ENCODE results near the gene C14orf132.

C14orf132 gene

DNA sequence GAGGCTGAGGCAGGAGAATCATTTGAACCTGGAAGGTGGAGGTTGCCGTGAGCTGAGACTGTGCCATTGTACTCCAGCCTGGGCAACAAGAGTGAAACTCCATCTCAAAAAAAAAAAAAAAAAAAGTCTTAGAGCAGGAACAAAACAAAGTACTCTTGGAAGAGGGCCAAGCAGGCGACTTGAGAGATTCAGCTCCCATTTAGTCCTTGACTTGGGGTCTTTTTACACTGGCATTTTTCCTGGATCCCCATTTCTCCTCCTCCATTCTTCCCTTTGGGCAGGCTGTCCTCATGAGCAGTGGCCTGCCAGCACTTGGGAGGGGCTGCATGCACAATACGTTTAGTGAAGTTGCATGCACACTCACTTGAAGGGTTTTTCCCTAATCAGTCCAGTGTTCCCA is 72.9 kb downstream of the C14orf132 start:
- FAIRE-seq (no peak), DNase-seq (ENCODE audit: insufficient read length, low spot score) (no peak)
- TF ChIP-seq POLR2A (IDR thresholded peaks at IDR 0.05; ENCODE audit: low read depth, low read length) = no peak

DNA sequence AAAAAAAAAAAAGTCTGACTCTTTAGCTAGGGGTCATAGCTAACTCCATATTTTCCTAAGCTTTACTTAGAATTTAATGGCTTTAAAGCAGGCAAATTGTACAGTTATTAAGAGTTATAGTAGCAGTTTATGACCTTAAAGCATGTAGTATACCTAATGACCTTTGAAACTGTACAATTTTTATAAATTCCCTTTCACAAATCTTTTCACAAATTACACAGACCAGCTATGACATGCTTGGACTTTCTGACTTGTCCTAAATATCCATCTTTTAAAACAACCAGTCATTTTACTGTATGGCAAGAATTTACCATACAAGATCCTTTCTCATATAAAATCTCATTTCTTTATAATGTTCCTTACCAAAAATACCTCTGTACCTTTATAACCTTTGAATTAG is 74.8 kb downstream of the C14orf132 start:
- TF ChIP-seq POLR2A (IDR thresholded peaks at IDR 0.05; ENCODE audit: low read depth, low read length) = no peak
- DNase-seq (ENCODE audit: insufficient read length, low spot score) (no peak), FAIRE-seq (no peak)

DNA sequence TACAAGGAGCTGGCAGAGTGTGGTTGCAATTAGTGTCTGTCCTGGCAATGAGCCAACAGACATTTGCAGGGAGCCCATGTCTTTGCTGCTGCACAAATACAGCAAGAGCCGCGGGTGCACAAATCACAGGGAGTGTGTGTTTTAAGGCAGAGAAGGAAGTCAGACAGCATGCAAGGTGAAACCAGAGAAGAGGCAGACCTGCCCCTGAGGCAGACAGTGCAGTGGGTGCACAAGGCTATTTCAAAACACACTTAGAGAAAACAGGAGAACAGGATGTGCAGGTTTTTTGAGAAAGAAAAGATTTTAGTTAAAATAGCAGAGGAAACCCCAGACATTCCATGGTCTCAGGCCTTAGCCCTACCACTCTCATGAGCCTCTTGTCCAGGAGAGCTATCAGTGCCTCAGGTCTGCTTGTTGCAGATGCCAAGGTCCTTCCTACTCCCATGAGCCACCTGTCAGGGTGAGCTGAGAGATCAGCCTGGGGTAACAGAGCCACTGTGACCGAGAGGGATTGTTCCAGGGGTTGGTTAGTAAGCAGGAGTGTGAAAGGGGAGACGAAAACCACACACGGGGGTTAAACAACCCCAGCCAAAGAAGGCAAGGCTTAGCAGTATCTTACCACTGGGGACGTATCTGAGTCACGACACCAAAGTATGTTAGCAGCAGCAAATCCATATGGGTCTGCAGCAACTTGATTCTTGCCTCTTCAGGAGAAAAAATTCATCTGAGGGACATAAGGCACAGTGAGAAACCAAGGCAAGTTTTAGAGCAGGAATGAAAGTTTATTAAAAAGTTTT is 78.1 kb downstream of the C14orf132 start:
- DNase-seq (ENCODE audit: insufficient read length, low spot score) (no peak), FAIRE-seq (no peak)
- TF ChIP-seq POLR2A (IDR thresholded peaks at IDR 0.05; ENCODE audit: low read depth, low read length) = no peak

DNA sequence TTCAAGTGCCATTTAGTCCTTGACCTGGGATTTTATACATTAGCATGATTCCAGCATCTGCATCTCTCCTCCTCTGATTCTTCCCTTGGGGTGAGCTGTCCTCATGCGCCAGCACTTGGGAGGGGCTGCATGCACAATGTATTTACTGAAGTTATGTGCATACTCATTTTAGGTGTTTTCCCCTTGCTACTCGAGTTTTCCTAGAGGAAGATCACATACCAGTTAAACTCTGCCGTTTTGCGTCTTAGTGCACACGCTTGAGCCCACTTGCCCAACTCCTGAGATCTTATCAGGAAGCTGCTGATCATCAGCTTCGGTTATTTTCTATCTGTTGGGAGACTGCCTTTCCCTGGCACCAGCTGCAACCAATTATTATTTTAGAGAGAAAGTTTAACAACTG is 78.8 kb downstream of the C14orf132 start:
- TF ChIP-seq POLR2A (IDR thresholded peaks at IDR 0.05; ENCODE audit: low read depth, low read length) = no peak
- DNase-seq (ENCODE audit: insufficient read length, low spot score) = no peak
- FAIRE-seq = no peak

DNA sequence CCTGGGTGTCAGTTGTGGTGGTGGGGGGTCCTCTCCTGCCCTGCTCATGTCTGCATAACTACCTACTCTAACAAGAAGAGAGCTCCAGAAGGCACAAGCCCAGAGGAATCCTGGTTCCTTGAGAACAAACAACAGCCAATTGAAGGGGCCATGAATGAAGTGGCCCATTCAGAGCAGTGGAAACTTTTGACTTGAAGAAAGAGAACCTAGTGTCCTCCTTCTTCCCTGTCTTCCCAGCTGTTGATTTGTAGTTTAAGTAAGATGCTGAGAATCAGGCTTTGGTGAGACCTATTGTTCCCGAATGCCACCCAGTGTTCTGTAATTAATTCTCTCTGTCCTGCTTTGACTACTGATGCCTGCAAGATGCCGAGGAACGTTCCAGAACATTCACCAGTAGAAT is 79.2 kb downstream of the C14orf132 start:
- TF ChIP-seq POLR2A (IDR thresholded peaks at IDR 0.05; ENCODE audit: low read depth, low read length) = no peak
- FAIRE-seq (no peak), DNase-seq (ENCODE audit: insufficient read length, low spot score) (no peak)

DNA sequence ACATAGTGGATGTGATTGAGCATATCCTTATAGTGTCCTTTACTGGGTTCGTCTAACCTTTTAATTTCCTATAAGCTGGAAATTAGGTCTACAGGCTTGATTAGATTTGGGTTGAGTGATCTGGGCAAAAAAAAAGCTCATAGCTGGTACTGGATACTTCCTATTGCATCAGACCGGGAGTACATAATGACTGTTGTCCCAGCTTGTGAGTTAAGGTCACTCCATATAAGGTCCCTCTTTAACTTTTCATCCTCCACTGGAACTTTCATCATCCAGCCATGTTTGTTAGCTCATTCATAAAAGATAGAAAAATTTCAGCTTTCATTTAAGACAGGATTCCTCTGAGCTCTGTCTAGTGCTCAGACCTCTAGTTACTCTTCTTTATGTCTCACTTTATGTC is 80.8 kb downstream of the C14orf132 start:
- no peak for TF ChIP-seq POLR2A (IDR thresholded peaks at IDR 0.05; ENCODE audit: low read depth, low read length)
- DNase-seq (ENCODE audit: insufficient read length, low spot score) (no peak), FAIRE-seq (no peak)

DNA sequence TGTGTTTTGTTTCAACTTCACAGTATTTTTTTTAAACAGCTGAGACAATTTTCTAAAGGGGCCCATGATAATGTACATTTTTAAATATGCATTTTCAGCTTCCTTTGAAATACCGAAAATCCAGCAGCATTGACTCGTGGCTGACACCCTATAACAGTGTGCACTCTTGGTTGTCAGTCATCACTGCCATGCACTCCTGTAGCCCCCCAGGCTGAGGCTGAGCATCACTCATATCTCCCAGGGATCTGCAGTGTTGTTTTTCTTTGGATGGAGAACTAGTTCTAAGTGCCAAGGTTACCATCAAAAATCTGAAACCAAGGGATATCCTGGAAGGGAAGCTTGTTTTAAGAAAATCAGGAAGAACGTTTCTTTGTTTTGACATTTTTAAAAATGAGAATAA is 81.2 kb downstream of the C14orf132 start:
- no peak for DNase-seq (ENCODE audit: insufficient read length, low spot score)
- no peak for FAIRE-seq
- TF ChIP-seq POLR2A (IDR thresholded peaks at IDR 0.05; ENCODE audit: low read depth, low read length) = no peak

DNA sequence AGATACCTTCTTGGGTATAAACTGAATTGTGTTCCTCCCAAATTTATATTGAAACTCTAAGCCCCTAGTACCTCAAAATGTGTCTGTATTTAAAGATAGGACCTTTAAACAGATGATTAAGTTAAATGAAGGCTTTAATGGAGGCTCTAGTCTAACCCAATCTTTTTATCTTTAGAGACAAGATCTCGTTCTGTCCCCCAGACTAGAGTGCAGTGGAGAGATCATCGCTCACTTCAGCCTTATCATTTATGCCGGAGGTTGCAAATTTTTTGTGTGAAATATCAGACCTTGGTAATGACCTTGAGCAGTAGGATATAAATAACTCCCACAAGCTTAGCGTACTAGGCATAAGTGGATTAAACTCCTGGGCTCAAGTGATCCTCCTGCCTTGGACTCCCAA is 81.8 kb downstream of the C14orf132 start:
- DNase-seq (ENCODE audit: insufficient read length, low spot score) (no peak), FAIRE-seq (no peak)

DNA sequence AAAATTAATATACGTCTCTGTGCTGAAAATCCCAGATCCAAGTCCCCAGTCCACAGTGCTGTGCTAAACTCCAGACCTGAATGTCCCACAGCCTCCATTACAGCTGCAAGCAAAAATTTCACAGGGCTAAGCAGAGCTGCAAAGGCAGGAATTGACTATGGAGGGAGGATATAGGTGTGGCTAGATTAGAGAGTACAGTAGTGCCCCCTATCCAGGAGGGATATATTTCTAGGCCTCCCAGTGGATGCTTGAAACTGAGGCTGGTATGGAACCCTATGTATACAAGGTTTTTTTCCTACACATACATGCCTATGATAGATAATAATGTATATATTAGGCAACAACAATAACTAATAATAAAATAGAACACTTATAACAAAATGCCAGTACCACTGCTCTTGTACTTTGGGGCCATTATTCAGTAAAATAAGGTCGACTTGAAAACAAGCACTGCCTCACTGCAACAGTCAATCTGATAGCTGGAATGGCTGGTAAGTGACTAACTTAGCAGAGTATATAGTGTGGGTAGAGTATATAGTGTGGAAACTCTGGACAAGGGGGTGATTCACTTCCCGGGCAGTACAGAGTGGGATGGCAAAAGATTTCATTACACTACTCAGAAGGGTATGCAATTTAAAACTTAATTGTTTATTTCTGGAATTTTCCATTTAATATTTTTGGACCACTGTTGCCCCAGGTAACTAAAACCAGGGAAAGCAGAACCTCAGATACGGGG is 82.7 kb downstream of the C14orf132 start:
- DNase-seq (ENCODE audit: insufficient read length, low spot score) (no peak), FAIRE-seq (no peak)
- no peak for TF ChIP-seq POLR2A (IDR thresholded peaks at IDR 0.05; ENCODE audit: low read depth, low read length)

More for the DNA sequence above, 81.8 kb downstream of the C14orf132 start:
- TF ChIP-seq POLR2A (IDR thresholded peaks at IDR 0.05; ENCODE audit: low read depth, low read length) = no peak

DNA sequence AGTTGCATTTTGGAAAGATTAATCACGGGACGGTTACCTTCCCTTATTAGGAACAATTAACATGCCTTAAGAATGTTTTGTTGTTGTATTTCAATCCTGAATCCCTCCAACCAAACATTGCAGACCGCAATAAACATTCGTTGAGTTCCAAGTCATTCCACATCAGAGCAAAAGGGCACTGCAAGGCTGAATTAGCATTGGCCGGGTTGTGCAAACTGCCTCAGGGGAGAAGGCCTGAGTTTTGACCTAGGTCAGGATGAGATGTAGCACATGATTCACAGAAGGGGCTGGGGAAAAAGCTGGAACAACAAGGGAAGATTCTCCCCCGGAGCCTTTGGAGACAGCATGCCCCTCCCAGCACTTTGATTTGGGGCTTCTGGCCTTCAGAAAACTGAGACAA is 83.3 kb downstream of the C14orf132 start:
- no peak for TF ChIP-seq POLR2A (IDR thresholded peaks at IDR 0.05; ENCODE audit: low read depth, low read length)
- FAIRE-seq = no peak
- DNase-seq (ENCODE audit: insufficient read length, low spot score) = no peak

DNA sequence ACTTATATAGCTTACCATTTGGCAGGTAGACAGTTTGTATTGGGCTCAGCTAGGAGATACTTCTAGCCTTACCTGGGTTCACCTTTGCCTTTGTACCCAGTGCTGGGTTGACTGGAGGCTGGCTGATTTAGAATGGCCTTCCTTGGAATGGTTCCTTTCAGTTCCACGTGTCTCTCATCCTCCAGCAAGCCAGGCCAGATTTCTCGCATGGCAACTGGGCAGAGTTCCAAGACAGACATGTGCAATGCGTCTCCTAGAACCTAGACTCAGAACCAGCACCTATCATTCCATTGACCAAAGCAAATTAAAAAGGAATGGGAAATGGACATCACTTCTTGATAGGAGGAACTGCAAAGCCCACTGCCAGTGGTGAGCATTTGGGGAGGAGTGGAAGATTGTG is 86.4 kb downstream of the C14orf132 start:
- FAIRE-seq (no peak), DNase-seq (ENCODE audit: insufficient read length, low spot score) (no peak)
- TF ChIP-seq POLR2A (IDR thresholded peaks at IDR 0.05; ENCODE audit: low read depth, low read length) = no peak

DNA sequence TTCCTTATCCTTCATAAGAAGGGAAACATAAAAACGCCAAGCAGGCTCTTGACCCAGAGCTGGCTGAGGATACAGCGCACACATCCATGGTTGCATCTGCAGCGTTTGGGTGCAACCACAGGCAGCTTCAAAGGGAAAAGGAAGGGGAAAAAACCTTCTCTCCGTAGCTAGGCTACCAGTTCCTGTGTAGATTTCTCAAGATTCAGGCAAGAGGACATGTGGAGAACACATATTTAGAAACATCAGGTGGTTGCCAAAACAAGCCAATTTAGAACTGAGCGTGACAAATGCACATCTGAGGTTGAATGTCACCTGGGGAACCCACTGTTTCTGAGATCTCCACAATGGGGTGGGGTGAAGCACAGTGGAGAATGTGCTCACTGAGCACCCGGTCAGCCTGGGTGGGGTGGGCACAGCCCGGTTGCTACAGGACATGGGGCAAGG is 87.2 kb downstream of the C14orf132 start:
- TF ChIP-seq POLR2A (IDR thresholded peaks at IDR 0.05; ENCODE audit: low read depth, low read length) = no peak
- no peak for FAIRE-seq
- DNase-seq (ENCODE audit: insufficient read length, low spot score) = no peak

DNA sequence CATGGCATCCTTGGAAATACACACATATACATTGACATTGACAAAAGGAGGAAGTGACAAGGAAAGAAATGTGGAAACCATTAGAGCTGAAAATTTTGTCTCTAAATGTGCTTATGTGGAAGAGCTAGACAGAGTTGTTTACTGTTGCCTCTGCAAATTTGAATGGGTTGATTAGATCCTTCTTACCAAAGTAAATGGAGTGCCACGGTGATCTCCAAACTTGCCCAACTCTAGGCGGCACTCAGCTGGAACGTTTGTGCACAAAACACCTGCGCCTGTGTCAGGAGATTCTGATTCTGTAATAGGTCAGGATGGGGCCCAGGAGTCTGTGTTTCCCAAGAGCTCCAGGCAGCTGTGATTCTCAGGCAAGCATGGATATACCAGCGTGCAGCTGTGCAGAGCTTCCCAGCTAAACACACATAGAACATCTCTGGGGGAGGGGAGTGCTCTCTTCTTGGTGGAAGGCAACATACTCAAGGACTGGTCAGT is 87.7 kb downstream of the C14orf132 start:
- DNase-seq (ENCODE audit: insufficient read length, low spot score) (no peak), FAIRE-seq (no peak)
- TF ChIP-seq POLR2A (IDR thresholded peaks at IDR 0.05; ENCODE audit: low read depth, low read length) = no peak

DNA sequence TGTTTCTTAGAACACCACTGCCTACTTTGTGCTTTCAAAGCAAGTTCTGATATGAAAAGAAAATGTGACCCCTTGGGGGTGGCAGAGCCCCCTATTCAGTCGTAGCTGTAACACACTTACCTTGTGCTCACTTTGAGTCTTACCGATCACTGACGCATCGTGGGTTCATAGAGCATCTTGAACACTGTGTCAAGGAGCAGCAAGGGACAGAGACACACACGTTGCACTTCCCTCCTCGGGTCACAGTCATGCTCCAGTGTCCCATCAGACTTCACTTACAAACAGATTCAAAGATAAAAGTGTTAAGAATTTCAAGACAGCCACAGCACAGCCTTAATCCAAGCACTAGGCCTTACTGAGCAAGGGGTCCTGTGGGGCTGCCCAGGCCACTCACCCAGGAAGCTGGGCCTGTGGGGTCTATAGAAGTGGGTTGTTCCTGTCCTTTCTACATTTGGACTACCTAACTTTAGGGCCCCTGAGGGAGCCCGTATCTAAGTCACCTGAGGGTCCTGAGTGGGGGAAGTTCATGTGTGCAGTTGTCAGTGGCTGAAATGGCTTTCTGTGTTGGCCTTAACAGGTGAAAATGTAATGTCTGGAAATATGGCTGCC is 90.1 kb downstream of the C14orf132 start:
- DNase-seq (ENCODE audit: insufficient read length, low spot score) (no peak), FAIRE-seq (no peak)
- no peak for TF ChIP-seq POLR2A (IDR thresholded peaks at IDR 0.05; ENCODE audit: low read depth, low read length)

Data from H54 (cell line).